H9 (cell line): Measurements from ENCODE around the gene PLPPR2. TPM values are rescaled to one million over a fixed set of nuclear protein-coding genes. Genes with fewer than 3 reads are reported as not detected.

Experiments
- DNase-seq: peaks from one replicate; pipeline ENCODE4 v3.0.0-alpha.2; 2017
- H2AFZ ChIP-seq: one replicate; pipeline ENCODE4 v1.6.1; 2013; ENCODE audit warnings: mild to moderate bottlenecking, low read length, control low read depth, moderate library complexity
- H2AK5ac ChIP-seq: 2 replicates; pipeline ENCODE4 v1.6.1; 2013; ENCODE audit warnings: low read length, control low read depth, mixed read lengths; ENCODE audit not compliant: insufficient read length
- H2BK120ac ChIP-seq: one replicate; pipeline ENCODE4 v1.6.1; 2013; ENCODE audit warnings: low read depth, mild to moderate bottlenecking, low read length, control low read depth, inconsistent platforms; ENCODE audit not compliant: poor library complexity, severe bottlenecking
- H2BK12ac ChIP-seq: 2 replicates; pipeline ENCODE4 v1.6.1; 2013; ENCODE audit warnings: low read length, control low read depth, mixed read lengths, low read depth; ENCODE audit not compliant: insufficient read length
- H2BK15ac ChIP-seq: 2 replicates; pipeline ENCODE4 v1.6.1; 2013; ENCODE audit warnings: low read depth, low read length, control low read depth
- H2BK20ac ChIP-seq: one replicate; pipeline ENCODE4 v1.6.1; 2013; ENCODE audit warnings: low read depth, mild to moderate bottlenecking, low read length, control low read depth, inconsistent platforms; ENCODE audit not compliant: poor library complexity, severe bottlenecking
- H2BK5ac ChIP-seq: 2 replicates; pipeline ENCODE4 v1.6.1; 2013; ENCODE audit warnings: low read length, control low read depth, mixed read lengths; ENCODE audit not compliant: insufficient read length
- H3K14ac ChIP-seq: 2 replicates; pipeline ENCODE4 v1.6.1; 2013; ENCODE audit warnings: low read length, control low read depth; ENCODE audit not compliant: insufficient read depth
- H3K18ac ChIP-seq: 2 replicates; pipeline ENCODE4 v1.6.1; 2013; ENCODE audit warnings: low read depth, mild to moderate bottlenecking, mixed read lengths, low read length, control low read depth; ENCODE audit not compliant: insufficient read length
- H3K23ac ChIP-seq: 2 replicates; pipeline ENCODE4 v1.6.1; 2013; ENCODE audit warnings: low read length, control low read depth, mixed read lengths, low read depth; ENCODE audit not compliant: insufficient read length
- H3K23me2 ChIP-seq: 2 replicates; pipeline ENCODE4 v1.6.1; 2013; ENCODE audit warnings: low read depth, mild to moderate bottlenecking, mixed read lengths, low read length, control low read depth; ENCODE audit not compliant: insufficient read length, poor library complexity, severe bottlenecking
- H3K27ac ChIP-seq: 2 replicates; pipeline ENCODE4 v1.5.1; 2013; ENCODE audit warnings: low read length, control low read depth, mixed read lengths, low read depth; ENCODE audit not compliant: insufficient read length
- H3K27me3 ChIP-seq: 2 replicates; pipeline ENCODE4 v1.6.1; 2013; ENCODE audit warnings: low read length, control low read depth, inconsistent platforms; ENCODE audit not compliant: insufficient read depth
- H3K4ac ChIP-seq: 2 replicates; pipeline ENCODE4 v1.6.1; 2013; ENCODE audit warnings: low read depth, mild to moderate bottlenecking, control low read depth, inconsistent platforms, low read length, moderate library complexity
- H3K4me1 ChIP-seq: 2 replicates; pipeline ENCODE4 v1.6.1; 2013; ENCODE audit warnings: low read length, control low read depth, inconsistent platforms; ENCODE audit not compliant: insufficient read depth
- H3K4me2 ChIP-seq: 2 replicates; pipeline ENCODE4 v1.6.1; 2013; ENCODE audit warnings: low read length, control low read depth, mixed read lengths; ENCODE audit not compliant: insufficient read length, insufficient read depth
- H3K56ac ChIP-seq: 2 replicates; pipeline ENCODE4 v1.6.1; 2013; ENCODE audit warnings: low read depth, mild to moderate bottlenecking, mixed read lengths, low read length, control low read depth; ENCODE audit not compliant: insufficient read length
- H3K79me1 ChIP-seq: 2 replicates; pipeline ENCODE4 v1.6.1; 2013; ENCODE audit warnings: low read depth, mild to moderate bottlenecking, moderate library complexity, low read length, control low read depth, inconsistent platforms; ENCODE audit not compliant: insufficient read depth, poor library complexity, severe bottlenecking
- H3K79me2 ChIP-seq: 2 replicates; pipeline ENCODE4 v1.6.1; 2013; ENCODE audit warnings: low read length, control low read depth, inconsistent platforms; ENCODE audit not compliant: insufficient read depth
- H3K9ac ChIP-seq: 2 replicates; pipeline ENCODE4 v1.6.1; 2013; ENCODE audit warnings: low read length, control low read depth, mixed read lengths; ENCODE audit not compliant: insufficient read length; ENCODE audit errors: extremely low read depth
- H3K9me3 ChIP-seq: one replicate; pipeline ENCODE4 v1.6.1; 2013; ENCODE audit warnings: low read depth, low read length, inconsistent platforms; ENCODE audit not compliant: control insufficient read depth
- H3T11ph ChIP-seq: one replicate; pipeline ENCODE4 v1.6.1; 2013; ENCODE audit warnings: mild to moderate bottlenecking, low read length, control low read depth, inconsistent platforms
- H4K20me1 ChIP-seq: one replicate; pipeline ENCODE4 v1.6.1; 2013; ENCODE audit not compliant: control insufficient read depth, insufficient read length, insufficient read depth
- H4K5ac ChIP-seq: 2 replicates; pipeline ENCODE4 v1.6.1; 2013; ENCODE audit warnings: low read depth, mild to moderate bottlenecking, mixed read lengths, low read length, control low read depth; ENCODE audit not compliant: insufficient read length
- H4K8ac ChIP-seq: replicated peaks from 2 replicates; pipeline ENCODE4 v1.6.1; 2013; ENCODE audit warnings: low read length, control low read depth, mixed read lengths, low read depth; ENCODE audit not compliant: insufficient read length
- H4K91ac ChIP-seq: 2 replicates; pipeline ENCODE4 v1.6.1; 2013; ENCODE audit warnings: low read depth, mild to moderate bottlenecking, moderate library complexity, mixed read lengths, low read length, control low read depth; ENCODE audit not compliant: insufficient read length
- H3K27ac Mint-ChIP-seq, 3 experiments: 2 replicates in 2 of 3; 3 replicates in 1 of 3; pipeline ENCODE4 v1.8.0; 2020 to 2021; ENCODE audit warnings: mixed read lengths in 3 of 3, mild to moderate bottlenecking in 1 of 3, moderate library complexity in 1 of 3
- H3K27me3 Mint-ChIP-seq: 2 replicates; pipeline ENCODE4 v1.8.0; 2021; ENCODE audit warnings: low read depth, mild to moderate bottlenecking, moderate library complexity, mixed read lengths
- H3K36me3 Mint-ChIP-seq, 3 experiments: 2 replicates in 2 of 3; 3 replicates in 1 of 3; pipeline ENCODE4 v1.8.0; 2020 to 2021; ENCODE audit warnings: low read depth in 3 of 3, mixed read lengths in 3 of 3; ENCODE audit not compliant: insufficient read depth in 1 of 3
- H3K4me1 Mint-ChIP-seq, 2 experiments: 2 replicates each; pipeline ENCODE4 v1.8.0; 2020; ENCODE audit warnings: mixed read lengths in 2 of 2
- H3K4me3 Mint-ChIP-seq, 2 experiments: 2 replicates in 1 of 2; 3 replicates in 1 of 2; pipeline ENCODE4 v1.8.0; 2020 to 2021; ENCODE audit warnings: mild to moderate bottlenecking in 2 of 2, mixed read lengths in 2 of 2, moderate library complexity in 1 of 2
- H3K9me3 Mint-ChIP-seq, 2 experiments: 2 replicates in 1 of 2; 3 replicates in 1 of 2; pipeline ENCODE4 v1.8.0; 2020; ENCODE audit warnings: mild to moderate bottlenecking in 2 of 2, mixed read lengths in 2 of 2, moderate library complexity in 1 of 2
- CTCF ChIP-seq: fragments of 200-600 bp; sonication (generic); conservative IDR thresholded peaks from 3 replicates; pipeline ENCODE4 v1.8.0; 2021; ENCODE audit warnings: antibody characterized with exemption, mild to moderate bottlenecking
- WGBS: extraction: QIAGEN DNeasy Blood & Tissue Kit; methylation state at CpG from one replicate; pipeline ENCODE4 v1.1.7; 2013; ENCODE audit warnings: missing lambda C conversion rate, low lambda C conversion rate, mixed read lengths; ENCODE audit not compliant: insufficient read length; ENCODE audit errors: extremely low coverage; 5-methylcytosine and 5-hydroxymethylcytosine counted together
- total RNA-seq: library from RNA; stranded (reverse); gene quantifications from 2 replicates; pipeline ENCODE4 v1.2.1, GENCODE V29; 2021

Gene PLPPR2
- total RNA-seq, 1 experiment from 2014 or later, result 8.0 TPM

GRCh38 chr19:11363881-11364280 is 8.6 kb downstream of the PLPPR2 start:
- H3K4ac ChIP-seq, result no peak overlapping the region
- no peaks in the 10 kb centered on the region for H4K20me1 ChIP-seq
- H3K27me3 ChIP-seq, result no peaks in the 10 kb centered on the region; the same call in 1 of the 2 replicates
- no peak overlapping the region for H2AFZ ChIP-seq
- H2BK12ac ChIP-seq, result no peak overlapping the region
- H2BK5ac ChIP-seq, result no peak overlapping the region
- no peak overlapping the region for H4K91ac ChIP-seq
- no peak overlapping the region for H3K27ac Mint-ChIP-seq
- peaks cover 12% of the 10 kb centered on the region for H3K23me2 ChIP-seq
- H3K4me1 ChIP-seq, result no peaks in the 10 kb centered on the region; the same call in 1 of the 2 replicates
- H3K18ac ChIP-seq, result no peak overlapping the region
- H3K79me2 ChIP-seq, result no peaks in the 10 kb centered on the region
- no peak for TF ChIP-seq CTCF
- no peak overlapping the region for H2BK15ac ChIP-seq
- no peak overlapping the region for H3T11ph ChIP-seq
- no peak for DNase-seq
- peaks cover 23% of the 10 kb centered on the region for H3K27me3 Mint-ChIP-seq
- no peak overlapping the region for H4K8ac ChIP-seq
- no peak overlapping the region for H2AK5ac ChIP-seq
- no peak overlapping the region for H3K56ac ChIP-seq
- no peaks in the 10 kb centered on the region; a peak in 1 of 5 replicates for H3K9me3 Mint-ChIP-seq
- no peak overlapping the region for H3K27ac ChIP-seq
- H2BK120ac ChIP-seq, result no peak overlapping the region
- H4K5ac ChIP-seq, result no peak overlapping the region
- no peaks in the 10 kb centered on the region for H3K79me1 ChIP-seq
- no peak overlapping the region for H3K4me3 Mint-ChIP-seq
- peaks cover 2 to 5% (median 5%) of the 10 kb centered on the region in 3 experiments; a peak in 4 of 7 replicates for H3K36me3 Mint-ChIP-seq
- WGBS, result no CpG with 5 or more reads among the region's 10 CpGs
- no peak overlapping the region for H3K4me2 ChIP-seq
- no peak overlapping the region for H3K23ac ChIP-seq
- no peak overlapping the region for H2BK20ac ChIP-seq
- no peak overlapping the region; the same call in 1 of the 2 replicates for H3K14ac ChIP-seq
- H3K9ac ChIP-seq, result no peak overlapping the region
- H3K4me1 Mint-ChIP-seq, result peaks cover 6 to 17% of the 10 kb centered on the region in 2 experiments
- H3K9me3 ChIP-seq, result no peaks in the 10 kb centered on the region
